Suppressor macrophage treated with lipopolysaccharide for 4 hours (primary cell): ENCODE measurements around the gene UQCC5.

Source experiments
- DNase-seq: peaks from one replicate; pipeline ENCODE4 v3.0.0-alpha.2; 2020

UQCC5 gene

GRCh38 chr3:52536369-52537164 lies at the start of gene UQCC5:
TSS of gene UQCC5 (plus strand) at chr3:52536605. CDS start at chr3:52536756, 151 bp downstream.
- DNase-seq: peak; percentile 99

- no peak for DNase-seq
Measured at GRCh38 chr3:52487050-52487787, 49.2 kb upstream of the UQCC5 start.

GRCh38 chr3:52487788-52488691 lies 48.4 kb upstream of the UQCC5 start:
- DNase-seq: no peak

- DNase-seq: no peak
Measured at GRCh38 chr3:52488746-52489145, 47.7 kb upstream of the UQCC5 start.

- no peak for DNase-seq
Measured at GRCh38 chr3:52489453-52489852, 47.0 kb upstream of the UQCC5 start.

- DNase-seq: no peak
Measured at GRCh38 chr3:52490035-52490938, 46.1 kb upstream of the UQCC5 start.

GRCh38 chr3:52490939-52491526 lies 45.4 kb upstream of the UQCC5 start:
- peak; percentile 73 for DNase-seq

- DNase-seq: no peak
Measured at GRCh38 chr3:52492059-52492458, 44.3 kb upstream of the UQCC5 start.

- no peak for DNase-seq
Measured at GRCh38 chr3:52493232-52494017, 43.0 kb upstream of the UQCC5 start.

- DNase-seq: no peak
Measured at GRCh38 chr3:52494445-52494844, 42.0 kb upstream of the UQCC5 start.

- DNase-seq: peak; percentile 37
Measured at GRCh38 chr3:52494886-52495495, 41.4 kb upstream of the UQCC5 start, which contains the start of gene STAB1. TSS of gene STAB1 (plus strand) at chr3:52495338. CDS start at chr3:52495414, 76 bp downstream.

GRCh38 chr3:52495777-52496602 lies 40.4 kb upstream of the UQCC5 start:
- DNase-seq: peak; percentile 76

GRCh38 chr3:52498137-52499054 lies 38.0 kb upstream of the UQCC5 start:
- DNase-seq: peak; percentile 95

- DNase-seq: no peak
Measured at GRCh38 chr3:52501046-52501445, 35.4 kb upstream of the UQCC5 start.

GRCh38 chr3:52502001-52502400 lies 34.4 kb upstream of the UQCC5 start:
- no peak for DNase-seq

- DNase-seq: no peak
Measured at GRCh38 chr3:52502808-52503350, 33.5 kb upstream of the UQCC5 start.

- no peak for DNase-seq
Measured at GRCh38 chr3:52503788-52504424, 32.5 kb upstream of the UQCC5 start.
